ACC112 (cell line): Measurements from ENCODE around the gene NOXRED1.
A peak's percentile ranks its signal among the peaks of the same experiment; 100 is the strongest.

Source experiments
- H2AFZ ChIP-seq: fragments of 200-600 bp; sonication (generic); one replicate; pipeline ENCODE4 v1.6.0; 2017; ENCODE audit warnings: antibody characterized with exemption, low read length; ENCODE audit not compliant: unreplicated experiment
- H3K27ac ChIP-seq: fragments of 200-600 bp; sonication (generic); 2 replicates; pipeline ENCODE4 v1.5.1; 2014; ENCODE audit warnings: low read depth, mild to moderate bottlenecking, antibody characterized with exemption, low read length, moderate library complexity
- H3K27me3 ChIP-seq: fragments of 200-600 bp; sonication (generic); 2 replicates; pipeline ENCODE4 v1.6.1; 2014; ENCODE audit warnings: mild to moderate bottlenecking, antibody characterized with exemption, low read length, moderate library complexity, mixed read lengths; ENCODE audit not compliant: insufficient read depth
- H3K36me3 ChIP-seq: fragments of 200-600 bp; sonication (generic); 2 replicates; pipeline ENCODE4 v1.6.1; 2016; ENCODE audit warnings: mild to moderate bottlenecking, antibody characterized with exemption, low read length, moderate library complexity, mixed read lengths; ENCODE audit not compliant: insufficient read depth
- H3K4me1 ChIP-seq: fragments of 200-600 bp; sonication (generic); one replicate; pipeline ENCODE4 v1.6.1; 2016; ENCODE audit warnings: low read length, mixed read lengths; ENCODE audit not compliant: insufficient read depth, unreplicated experiment, control insufficient read depth
- H3K4me3 ChIP-seq: fragments of 200-600 bp; sonication (generic); 2 replicates; pipeline ENCODE4 v1.5.1; 2014; ENCODE audit warnings: mild to moderate bottlenecking, low read depth, low read length
- H3K79me2 ChIP-seq: fragments of 200-600 bp; sonication (generic); one replicate; pipeline ENCODE4 v1.6.0; 2016; ENCODE audit warnings: low read length; ENCODE audit not compliant: control insufficient read depth, unreplicated experiment, insufficient read depth

The NOXRED1 gene

GRCh38 chr14:77423423-77423822 is at the start of gene NOXRED1:
Gene NOXRED1, minus strand, starts transcription at chr14:77423523. Its CDS starts 634 bp downstream, at chr14:77422889.
- H3K4me3 ChIP-seq: no peak within 1 kb of the TSS
- H3K36me3 ChIP-seq: peaks cover 28% of the 10 kb centered on the region; the same call in 1 of the 2 replicates
- H3K79me2 ChIP-seq: no peaks in the 10 kb centered on the region
- H3K4me1 ChIP-seq: peaks cover 7% of the 10 kb centered on the region
- no peak within 1 kb of the TSS for H2AFZ ChIP-seq
- no peaks in the 10 kb centered on the region for H3K27me3 ChIP-seq
- H3K27ac ChIP-seq: no peak within 1 kb of the TSS

- H3K36me3 ChIP-seq: peaks cover 25% of the 10 kb centered on the region
- H3K4me3 ChIP-seq: no peak overlapping the region
- H2AFZ ChIP-seq: no peak overlapping the region
- H3K4me1 ChIP-seq: no peaks in the 10 kb centered on the region
- no peak overlapping the region for H3K27ac ChIP-seq
- H3K27me3 ChIP-seq: peaks cover 15% of the 10 kb centered on the region
- H3K79me2 ChIP-seq: no peaks in the 10 kb centered on the region
These were observed 47.0 kb upstream of the NOXRED1 start for GRCh38 chr14:77470224-77470870.

GRCh38 chr14:77469539-77469938 is 46.2 kb upstream of the NOXRED1 start:
- no peaks in the 10 kb centered on the region for H3K4me1 ChIP-seq
- peaks cover 33% of the 10 kb centered on the region for H3K36me3 ChIP-seq
- no peaks in the 10 kb centered on the region for H3K79me2 ChIP-seq
- H2AFZ ChIP-seq: no peak overlapping the region
- H3K27ac ChIP-seq: no peak overlapping the region
- peaks cover 8% of the 10 kb centered on the region; the same call in 1 of the 2 replicates for H3K27me3 ChIP-seq
- H3K4me3 ChIP-seq: no peak overlapping the region

- H3K27ac ChIP-seq: no peak overlapping the region
These were observed 45.8 kb upstream of the NOXRED1 start for GRCh38 chr14:77469067-77469505.

GRCh38 chr14:77467801-77468200 is 44.5 kb upstream of the NOXRED1 start:
- H2AFZ ChIP-seq: no peak overlapping the region
- no peaks in the 10 kb centered on the region for H3K27me3 ChIP-seq
- no peaks in the 10 kb centered on the region for H3K4me1 ChIP-seq
- peaks cover 42% of the 10 kb centered on the region for H3K36me3 ChIP-seq
- H3K79me2 ChIP-seq: no peaks in the 10 kb centered on the region
- H3K27ac ChIP-seq: no peak overlapping the region
- no peak overlapping the region for H3K4me3 ChIP-seq

More at GRCh38 chr14:77469067-77469505, 45.8 kb upstream of the NOXRED1 start:
- Histone ChIP-seq H3K79me2 (no peaks in the 10 kb centered on the region), H3K4me3 (no peak overlapping the region), H2AFZ (no peak overlapping the region), H3K27me3 (0 out of 2 replicates have a peak, but pooled peaks cover 4% of the 10 kb centered on the region), H3K4me1 (no peaks in the 10 kb centered on the region), H3K36me3 (peaks cover 36% of the 10 kb centered on the region)

- H2AFZ ChIP-seq: no peak overlapping the region
- peaks cover 55% of the 10 kb centered on the region for H3K79me2 ChIP-seq
- peaks cover 29% of the 10 kb centered on the region for H3K36me3 ChIP-seq
- H3K27ac ChIP-seq: no peak overlapping the region
- peak overlapping the region; percentile 96 for H3K4me3 ChIP-seq
- no peaks in the 10 kb centered on the region for H3K27me3 ChIP-seq
- H3K4me1 ChIP-seq: peaks cover 15% of the 10 kb centered on the region
These were observed 35.9 kb upstream of the NOXRED1 start for GRCh38 chr14:77459072-77459723.

GRCh38 chr14:77458249-77458950 is 35.1 kb upstream of the NOXRED1 start:
- H2AFZ ChIP-seq: peak overlapping the region; percentile 99
- H3K27ac ChIP-seq: peak overlapping the region; percentile 90
- peaks cover 25% of the 10 kb centered on the region for H3K36me3 ChIP-seq
- peaks cover 15% of the 10 kb centered on the region for H3K4me1 ChIP-seq
- H3K4me3 ChIP-seq: peak overlapping the region; percentile 96
- H3K79me2 ChIP-seq: peaks cover 55% of the 10 kb centered on the region
- no peaks in the 10 kb centered on the region for H3K27me3 ChIP-seq

- no peaks in the 10 kb centered on the region for H3K27me3 ChIP-seq
- peaks cover 15% of the 10 kb centered on the region for H3K4me1 ChIP-seq
- H3K79me2 ChIP-seq: peaks cover 55% of the 10 kb centered on the region
- peaks cover 29% of the 10 kb centered on the region for H3K36me3 ChIP-seq
- peak within 1 kb of the TSS; percentile 90 for H3K27ac ChIP-seq
- H3K4me3 ChIP-seq: peak within 1 kb of the TSS; percentile 96
- H2AFZ ChIP-seq: peak within 1 kb of the TSS; percentile 99
These were observed 34.4 kb upstream of the NOXRED1 start, which contains the start of the genes AHSA1 and VIPAS39 for GRCh38 chr14:77457522-77458248. Gene AHSA1, plus strand, starts transcription at chr14:77458093. Its CDS starts 97 bp downstream, at chr14:77458190. Gene VIPAS39, minus strand, starts transcription at chr14:77457601. Its CDS starts 3,499 bp downstream, at chr14:77454102.

GRCh38 chr14:77457115-77457521 is 33.8 kb upstream of the NOXRED1 start:
- no peaks in the 10 kb centered on the region for H3K27me3 ChIP-seq
- peaks cover 55% of the 10 kb centered on the region for H3K79me2 ChIP-seq
- peak overlapping the region; percentile 96 for H2AFZ ChIP-seq
- peak overlapping the region; percentile 19; the same call in 1 of the 2 replicates for H3K27ac ChIP-seq
- peak overlapping the region; percentile 96 for H3K4me3 ChIP-seq
- H3K4me1 ChIP-seq: peaks cover 15% of the 10 kb centered on the region
- peaks cover 23% of the 10 kb centered on the region for H3K36me3 ChIP-seq
